ENCODE results near the gene TRNAU1AP. TPM values are rescaled to one million over a fixed set of nuclear protein-coding genes. Genes with fewer than 3 reads are reported as not detected.

The TRNAU1AP gene
- total RNA-seq, 1 donor, result 25.0 TPM

DNA sequence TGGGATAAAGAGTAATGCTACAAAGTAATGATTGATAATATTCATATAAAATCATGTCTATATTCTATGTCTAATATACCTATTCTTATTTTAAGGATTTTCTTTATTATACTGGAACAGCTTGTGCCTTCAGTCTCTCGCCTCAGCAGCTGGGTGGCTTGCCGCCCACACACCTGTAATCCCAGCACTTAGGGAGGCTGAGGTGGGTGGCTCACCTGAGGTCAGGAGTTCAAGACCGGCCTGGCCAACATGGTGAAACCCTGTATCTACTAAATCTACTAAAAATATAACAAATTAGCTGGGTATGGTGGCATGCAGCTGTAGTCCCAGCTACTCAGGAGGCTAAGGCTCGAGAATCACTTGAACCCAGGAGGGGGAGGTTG lies 7.6 kb upstream of the TRNAU1AP start:
- no peak for DNase-seq (ENCODE audit: low read depth)
- TF ChIP-seq, protein P1, sequence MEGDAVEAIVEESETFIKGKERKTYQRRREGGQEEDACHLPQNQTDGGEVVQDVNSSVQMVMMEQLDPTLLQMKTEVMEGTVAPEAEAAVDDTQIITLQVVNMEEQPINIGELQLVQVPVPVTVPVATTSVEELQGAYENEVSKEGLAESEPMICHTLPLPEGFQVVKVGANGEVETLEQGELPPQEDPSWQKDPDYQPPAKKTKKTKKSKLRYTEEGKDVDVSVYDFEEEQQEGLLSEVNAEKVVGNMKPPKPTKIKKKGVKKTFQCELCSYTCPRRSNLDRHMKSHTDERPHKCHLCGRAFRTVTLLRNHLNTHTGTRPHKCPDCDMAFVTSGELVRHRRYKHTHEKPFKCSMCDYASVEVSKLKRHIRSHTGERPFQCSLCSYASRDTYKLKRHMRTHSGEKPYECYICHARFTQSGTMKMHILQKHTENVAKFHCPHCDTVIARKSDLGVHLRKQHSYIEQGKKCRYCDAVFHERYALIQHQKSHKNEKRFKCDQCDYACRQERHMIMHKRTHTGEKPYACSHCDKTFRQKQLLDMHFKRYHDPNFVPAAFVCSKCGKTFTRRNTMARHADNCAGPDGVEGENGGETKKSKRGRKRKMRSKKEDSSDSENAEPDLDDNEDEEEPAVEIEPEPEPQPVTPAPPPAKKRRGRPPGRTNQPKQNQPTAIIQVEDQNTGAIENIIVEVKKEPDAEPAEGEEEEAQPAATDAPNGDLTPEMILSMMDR (IDR thresholded peaks at IDR 0.05; ENCODE audit: insufficient read depth, low read depth, low read length), result no peak
- H3K4me3 ChIP-seq (ENCODE audit: low read depth, low read length), result no peak overlapping the region

DNA sequence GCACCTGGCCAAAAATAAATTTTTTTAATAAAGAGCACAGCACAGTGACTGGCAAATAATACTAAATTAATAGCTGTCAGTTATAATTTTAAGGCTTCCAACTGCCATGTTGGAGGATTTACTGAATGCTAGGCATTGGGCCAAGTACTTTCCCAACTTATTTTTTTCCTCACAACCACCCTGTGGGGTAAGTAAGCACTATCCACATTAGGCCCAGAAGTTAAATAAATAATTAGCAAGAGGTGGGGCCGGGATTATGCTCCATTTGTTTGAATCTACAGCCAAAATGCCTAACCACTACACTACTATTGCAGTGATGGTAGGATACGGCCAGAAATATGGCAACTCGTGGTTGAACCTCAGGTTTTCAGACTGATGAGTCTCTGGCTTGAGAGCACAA lies 4.6 kb upstream of the TRNAU1AP start:
- TF ChIP-seq, protein P1 (IDR thresholded peaks at IDR 0.05; ENCODE audit: insufficient read depth, low read depth, low read length), result no peak
- no peak overlapping the region for H3K4me3 ChIP-seq (ENCODE audit: low read depth, low read length)
- DNase-seq (ENCODE audit: low read depth), result no peak

DNA sequence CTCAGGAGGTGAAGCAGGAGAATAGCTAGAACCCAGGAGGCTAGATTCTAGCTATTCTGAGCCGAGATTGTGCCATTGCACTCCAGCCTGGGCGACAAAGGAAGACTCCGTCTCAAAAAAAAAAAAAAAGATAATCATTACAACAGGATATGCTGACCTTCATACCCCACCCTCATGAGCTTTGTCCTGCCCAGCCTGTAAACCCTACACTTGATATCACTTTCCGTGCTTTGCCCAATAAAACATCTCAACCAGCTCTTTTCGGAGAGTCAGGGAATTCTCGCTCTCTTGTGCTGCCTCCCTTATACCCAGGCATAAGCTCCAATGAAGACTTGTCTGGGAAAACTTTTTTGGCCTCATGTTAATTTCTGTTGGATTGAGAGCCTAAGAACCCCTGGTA lies 1.5 kb upstream of the TRNAU1AP start:
- TF ChIP-seq, protein P1 (IDR thresholded peaks at IDR 0.05; ENCODE audit: insufficient read depth, low read depth, low read length), result no peak
- DNase-seq (ENCODE audit: low read depth), result no peak
- H3K4me3 ChIP-seq (ENCODE audit: low read depth, low read length), result no peak overlapping the region

DNA sequence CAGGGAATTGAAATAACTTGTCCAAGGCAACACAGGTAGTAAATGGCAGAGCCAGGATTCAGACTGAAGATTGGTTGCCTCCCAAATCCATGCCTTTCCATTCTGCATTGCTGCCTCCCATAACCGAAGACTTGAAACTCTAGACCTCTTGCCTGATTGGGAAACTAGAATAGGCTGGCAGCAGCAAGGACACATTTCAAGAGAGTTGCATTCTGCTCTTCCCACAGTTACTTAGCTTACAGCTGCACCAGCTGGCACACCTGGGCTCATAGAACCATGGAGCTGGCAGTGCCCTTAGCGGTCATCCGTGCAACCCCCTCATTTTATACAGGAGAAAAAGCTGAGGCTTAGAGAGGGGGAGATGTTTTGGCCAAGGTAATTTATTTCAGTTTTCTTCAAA lies 8.0 kb downstream of the TRNAU1AP start:
- no peak overlapping the region for H3K4me3 ChIP-seq (ENCODE audit: low read depth, low read length)
- no peak for DNase-seq (ENCODE audit: low read depth)
- TF ChIP-seq, protein P1 (IDR thresholded peaks at IDR 0.05; ENCODE audit: insufficient read depth, low read depth, low read length), result no peak

DNA sequence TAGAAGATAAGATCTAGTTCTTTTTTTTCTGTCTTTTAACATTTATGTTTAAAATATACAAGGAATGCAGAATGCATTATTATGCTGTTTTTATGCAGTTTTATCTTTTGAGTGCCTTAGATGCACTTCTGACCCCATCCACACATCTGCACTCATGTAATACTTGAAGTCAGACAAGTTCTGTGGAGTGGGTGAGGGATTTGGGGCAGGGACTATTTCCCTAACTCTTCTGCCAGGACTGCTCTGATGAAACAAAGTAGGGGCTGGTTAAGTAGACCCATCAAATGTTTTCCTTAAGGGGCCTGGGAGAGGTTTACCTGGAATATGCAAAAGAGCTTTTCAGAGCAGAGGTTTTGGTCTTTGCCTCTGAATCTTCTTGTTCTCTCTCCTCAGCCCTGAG lies 11.4 kb downstream of the TRNAU1AP start:
- TF ChIP-seq, protein P1 (IDR thresholded peaks at IDR 0.05; ENCODE audit: insufficient read depth, low read depth, low read length), result no peak
- no peak for DNase-seq (ENCODE audit: low read depth)
- no peak overlapping the region for H3K4me3 ChIP-seq (ENCODE audit: low read depth, low read length)

DNA sequence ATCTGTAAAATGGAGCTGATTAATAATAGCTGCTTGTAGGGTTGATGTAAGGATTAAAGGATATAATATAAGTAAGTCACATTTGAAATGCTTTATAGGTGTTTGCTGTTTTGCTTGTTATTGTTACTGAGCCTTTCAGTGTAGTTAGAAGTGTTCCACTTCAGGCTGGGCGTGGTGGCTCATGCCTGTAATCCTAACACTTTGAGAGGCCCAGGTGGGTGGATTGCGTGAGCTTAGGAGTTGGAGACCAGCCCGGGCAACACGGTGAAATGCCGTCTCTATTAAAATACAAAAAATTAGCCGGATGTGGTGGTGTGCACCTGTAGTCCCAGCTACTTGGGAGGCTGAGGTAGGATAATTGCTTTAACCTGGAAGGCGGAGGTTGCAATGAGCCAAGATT lies 12.2 kb downstream of the TRNAU1AP start:
- DNase-seq (ENCODE audit: low read depth), result no peak
- TF ChIP-seq, protein P1 (IDR thresholded peaks at IDR 0.05; ENCODE audit: insufficient read depth, low read depth, low read length), result no peak

DNA sequence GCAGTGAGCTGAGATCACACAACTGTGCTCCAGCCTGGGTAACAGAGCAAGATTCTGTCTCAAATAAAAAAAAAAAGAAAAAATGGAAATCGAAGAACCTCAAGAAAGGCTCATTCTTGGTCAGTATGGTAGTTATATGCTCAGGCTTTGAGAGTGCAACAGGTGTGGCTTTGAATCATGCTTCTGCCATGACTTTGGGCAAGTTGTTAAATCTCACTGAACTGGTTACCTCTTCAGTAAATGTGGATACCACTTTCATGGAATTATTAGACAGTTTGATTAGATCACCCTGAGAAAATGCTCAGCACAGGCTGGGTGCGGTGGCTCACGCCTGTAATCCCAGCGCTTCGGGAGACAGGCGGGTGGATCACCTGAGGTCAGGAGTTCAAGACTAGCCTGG lies 12.8 kb downstream of the TRNAU1AP start:
- H3K4me3 ChIP-seq (ENCODE audit: low read depth, low read length), result no peak overlapping the region
- TF ChIP-seq, protein P1 (IDR thresholded peaks at IDR 0.05; ENCODE audit: insufficient read depth, low read depth, low read length), result no peak
- DNase-seq (ENCODE audit: low read depth), result no peak

More for the DNA sequence above, 12.2 kb downstream of the TRNAU1AP start:
- H3K4me3 ChIP-seq (ENCODE audit: low read depth, low read length), result no peak overlapping the region

Data from fibroblast of villous mesenchyme (primary cell).